CD8-positive, alpha-beta memory T cell (primary cell): ENCODE data around the gene BLOC1S5. TPM values are rescaled to one million over a fixed set of nuclear protein-coding genes. Genes with fewer than 3 reads are reported as not detected.

Experiments used
- CTCF ChIA-PET: fragments of 350-600 bp; sonication (Branson Sonifier 250); formaldehyde crosslinking; loops from one replicate; lab custom pipeline; 2021; ENCODE audit warnings: antibody characterized with exemption; lab: Charles Lee
- POLR2A ChIA-PET: fragments of 350-600 bp; sonication (Branson Sonifier 250); formaldehyde crosslinking; loops from one replicate; lab custom pipeline; 2021; ENCODE audit warnings: antibody characterized with exemption; lab: Charles Lee
- DNase-seq, 5 donors: peaks; one replicate each; pipeline versions ENCODE4 v3.0.0 to v3.0.0-alpha.2; 2020 to 2022; ENCODE audit warnings: mixed read lengths in 1 of 5
- H3K27ac ChIP-seq: one replicate; pipeline ENCODE4 v1.7.0; 2013; ENCODE audit warnings: low read depth, mild to moderate bottlenecking, low read length, moderate library complexity
- H3K27me3 ChIP-seq: 2 replicates; pipeline ENCODE4 v1.7.0; 2013; ENCODE audit warnings: low read length, mild to moderate bottlenecking; ENCODE audit not compliant: insufficient read depth, poor library complexity, severe bottlenecking
- H3K36me3 ChIP-seq: 2 replicates; pipeline ENCODE4 v1.7.0; 2013; ENCODE audit warnings: mild to moderate bottlenecking, low read length, moderate library complexity; ENCODE audit not compliant: insufficient read depth
- H3K4me1 ChIP-seq: 2 replicates; pipeline ENCODE4 v1.7.0; 2013; ENCODE audit warnings: mild to moderate bottlenecking, low read length, moderate library complexity; ENCODE audit not compliant: insufficient read depth
- H3K4me3 ChIP-seq: 2 replicates; pipeline ENCODE4 v1.7.0; 2013; ENCODE audit warnings: mild to moderate bottlenecking, low read length
- H3K9me3 ChIP-seq: 2 replicates; pipeline ENCODE4 v1.7.0; 2013; ENCODE audit warnings: mild to moderate bottlenecking, low read length
- H3K27ac Mint-ChIP-seq, 8 donors: one replicate each; pipeline ENCODE4 v1.8.0; 2020 to 2021; ENCODE audit warnings: mixed read lengths in 8 of 8, mild to moderate bottlenecking in 6 of 8, inconsistent platforms in 3 of 8, moderate library complexity in 3 of 8
- H3K27me3 Mint-ChIP-seq, 2 donors: one replicate each; pipeline ENCODE4 v1.8.0; 2020 to 2021; ENCODE audit warnings: mixed read lengths in 2 of 2, mild to moderate bottlenecking in 1 of 2, moderate library complexity in 1 of 2
- H3K36me3 Mint-ChIP-seq, 3 donors: one replicate each; pipeline ENCODE4 v1.8.0; 2020 to 2021; ENCODE audit warnings: mixed read lengths in 3 of 3, inconsistent platforms in 1 of 3, mild to moderate bottlenecking in 1 of 3
- H3K4me1 Mint-ChIP-seq, 3 donors: one replicate each; pipeline ENCODE4 v1.8.0; 2020 to 2021; ENCODE audit warnings: mixed read lengths in 3 of 3, inconsistent platforms in 1 of 3, mild to moderate bottlenecking in 1 of 3
- H3K4me3 Mint-ChIP-seq, 7 donors: one replicate each; pipeline ENCODE4 v1.8.0; 2020 to 2021; ENCODE audit warnings: mixed read lengths in 7 of 7, mild to moderate bottlenecking in 6 of 7, moderate library complexity in 4 of 7, inconsistent platforms in 2 of 7
- H3K9me3 Mint-ChIP-seq, 5 donors: one replicate each; pipeline ENCODE4 v1.8.0; 2020 to 2022; ENCODE audit warnings: mixed read lengths in 5 of 5, mild to moderate bottlenecking in 3 of 5, moderate library complexity in 2 of 5, inconsistent platforms in 1 of 5
- polyA plus RNA-seq: library from polyadenylated mRNA; unstranded; fragments of 300-500 nt; fragmentation: Illumina TruSeq; gene quantifications from one replicate; pipeline ENCODE4 v1.2.3, GENCODE V29; 2021
- total RNA-seq, 2 experiments: library from RNA; stranded (reverse); gene quantifications; one replicate each; pipeline ENCODE4 v1.2.3, GENCODE V29; 2021

The BLOC1S5 gene
- total and polyA plus RNA-seq, 3 experiments from 2014 or later, result 20.0 to 27.9 (median 22.6) TPM

GRCh38 chr6:8085053-8085511, 20.9 kb upstream of the BLOC1S5 start:
- Histone ChIP-seq H3K9me3 (no peaks in the 10 kb centered on the region), H3K4me1 (no peaks in the 10 kb centered on the region), H3K27ac (no peak overlapping the region), H3K36me3 (peaks cover 27% of the 10 kb centered on the region), H3K27me3 (no peaks in the 10 kb centered on the region), H3K4me3 (no peak overlapping the region)
- peaks cover 5 to 12% (median 11%) of the 10 kb centered on the region in 3 donors for H3K4me1 Mint-ChIP-seq
- ChIA-PET POLR2A (no interaction called here), CTCF (interaction anchor here (1.2 kb wide), 1 partner anchor 14 kb away, joined by 3 read pairs; no protein-coding TSS in a partner anchor)
- H3K27me3 Mint-ChIP-seq, result no peaks in the 10 kb centered on the region
- H3K36me3 Mint-ChIP-seq, result peaks cover 29 to 67% (median 33%) of the 10 kb centered on the region in 3 donors
- no peaks in the 10 kb centered on the region for H3K9me3 Mint-ChIP-seq
- H3K27ac Mint-ChIP-seq, result no peak overlapping the region
- no peak for DNase-seq
- no peak overlapping the region for H3K4me3 Mint-ChIP-seq

DNA sequence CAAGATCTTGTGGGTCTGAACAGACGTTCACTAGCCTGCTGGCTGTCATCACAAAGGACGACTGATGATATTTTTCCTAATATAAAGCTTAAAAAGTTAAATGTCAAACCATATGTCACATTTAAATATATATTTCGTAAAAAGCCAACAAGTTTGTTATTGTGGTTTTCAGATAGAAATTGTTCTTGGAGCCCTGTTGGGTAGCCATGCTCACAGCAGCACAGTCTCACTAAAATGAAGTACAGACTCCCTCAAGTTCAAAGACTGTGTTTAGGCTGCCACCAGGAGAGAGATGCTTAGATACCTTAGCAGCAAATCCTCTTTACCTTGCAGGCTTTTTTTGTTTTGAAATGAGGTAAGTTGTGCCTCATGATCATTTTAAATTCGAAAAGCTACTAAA, 20.4 kb upstream of the BLOC1S5 start:
- no peak overlapping the region for H3K4me3 ChIP-seq
- Mint-ChIP-seq H3K9me3 (no peaks in the 10 kb centered on the region), H3K4me1 (peaks cover 4 to 12% (median 11%) of the 10 kb centered on the region in 3 donors), H3K36me3 (peaks cover 27 to 69% (median 32%) of the 10 kb centered on the region in 3 donors), H3K4me3 (no peak overlapping the region), H3K27ac (no peak overlapping the region), H3K27me3 (no peaks in the 10 kb centered on the region)
- H3K27me3 ChIP-seq, result no peaks in the 10 kb centered on the region
- DNase-seq, result no peak
- peaks cover 26% of the 10 kb centered on the region for H3K36me3 ChIP-seq
- H3K4me1 ChIP-seq, result no peaks in the 10 kb centered on the region
- H3K9me3 ChIP-seq, result no peaks in the 10 kb centered on the region
- ChIA-PET POLR2A (no interaction called here), CTCF (interaction anchor here (1.2 kb wide), 1 partner anchor 14 kb away, joined by 3 read pairs; no protein-coding TSS in a partner anchor)
- no peak overlapping the region for H3K27ac ChIP-seq

- H3K27me3 ChIP-seq, result no peaks in the 10 kb centered on the region
- H3K4me1 ChIP-seq, result no peaks in the 10 kb centered on the region
- POLR2A ChIA-PET, result no interaction called here
- no peaks in the 10 kb centered on the region for H3K9me3 ChIP-seq
- CTCF ChIA-PET, result no interaction called here
- H3K4me3 Mint-ChIP-seq, result no peak overlapping the region
- H3K36me3 Mint-ChIP-seq, result peaks cover 13 to 61% (median 24%) of the 10 kb centered on the region in 3 donors
- no peak for DNase-seq
- no peak overlapping the region for H3K4me3 ChIP-seq
- peak overlapping the region in 1 of 8 donors; percentile 1 for H3K27ac Mint-ChIP-seq
- H3K36me3 ChIP-seq, result peaks cover 13% of the 10 kb centered on the region
- H3K27me3 Mint-ChIP-seq, result no peaks in the 10 kb centered on the region
- H3K27ac ChIP-seq, result no peak overlapping the region
- peaks cover 3 to 12% (median 11%) of the 10 kb centered on the region in 3 donors for H3K4me1 Mint-ChIP-seq
- no peaks in the 10 kb centered on the region for H3K9me3 Mint-ChIP-seq
Measured at GRCh38 chr6:8082954-8083858, 19.0 kb upstream of the BLOC1S5 start.

GRCh38 chr6:8082572-8082953, 18.4 kb upstream of the BLOC1S5 start:
- ChIA-PET POLR2A (no interaction called here), CTCF (no interaction called here)
- no peak overlapping the region for H3K4me3 ChIP-seq
- H3K27me3 ChIP-seq, result no peaks in the 10 kb centered on the region
- Mint-ChIP-seq H3K36me3 (peaks cover 6 to 57% (median 22%) of the 10 kb centered on the region in 3 donors), H3K4me3 (no peak overlapping the region), H3K27me3 (no peaks in the 10 kb centered on the region), H3K9me3 (no peaks in the 10 kb centered on the region), H3K27ac (no peak overlapping the region), H3K4me1 (peaks cover 3 to 12% (median 11%) of the 10 kb centered on the region in 3 donors)
- H3K9me3 ChIP-seq, result no peaks in the 10 kb centered on the region
- H3K36me3 ChIP-seq, result peaks cover 7% of the 10 kb centered on the region
- no peak overlapping the region for H3K27ac ChIP-seq
- H3K4me1 ChIP-seq, result no peaks in the 10 kb centered on the region
- DNase-seq, result no peak

DNA sequence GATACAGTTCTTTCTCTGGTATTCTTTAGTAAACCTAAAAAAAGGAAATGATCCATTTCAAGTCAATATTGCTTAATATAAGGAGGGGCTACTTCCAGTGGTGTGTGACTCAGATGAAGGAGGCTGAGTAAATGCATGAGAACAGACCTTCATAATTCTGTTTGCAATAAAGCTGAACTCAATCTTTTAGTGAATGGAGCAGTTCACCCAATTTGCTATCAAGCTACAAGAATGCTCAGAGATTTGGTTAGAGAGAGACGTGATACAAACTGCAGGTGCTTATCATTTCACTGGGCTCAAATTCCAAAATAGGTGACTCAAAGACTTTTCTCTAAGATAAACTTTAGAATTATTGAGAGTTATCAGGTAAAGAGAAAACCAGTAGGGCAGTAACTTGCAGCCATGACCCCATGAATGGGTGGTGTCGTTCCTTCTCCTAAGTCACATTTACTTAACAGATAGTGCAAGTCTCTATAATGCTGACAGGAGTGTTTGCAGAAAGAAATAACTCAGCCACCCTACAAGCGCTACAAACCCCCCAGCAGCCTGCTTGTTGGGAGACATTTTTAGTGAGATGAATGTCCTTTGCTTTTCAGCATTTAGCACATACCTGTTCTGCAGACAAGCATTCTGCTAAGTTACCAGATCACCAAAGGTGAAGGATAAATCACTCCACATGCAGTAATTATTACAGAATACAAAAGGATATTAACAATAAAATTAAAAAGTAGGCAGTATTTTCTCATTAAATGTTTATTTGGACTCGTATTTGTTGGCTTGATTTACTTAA, 16.4 kb upstream of the BLOC1S5 start:
- H3K27ac Mint-ChIP-seq, result no peak overlapping the region
- H3K36me3 ChIP-seq, result peaks cover 6% of the 10 kb centered on the region
- no peak overlapping the region for H3K27ac ChIP-seq
- H3K9me3 Mint-ChIP-seq, result no peaks in the 10 kb centered on the region
- H3K9me3 ChIP-seq, result no peaks in the 10 kb centered on the region
- no peaks in the 10 kb centered on the region for H3K27me3 ChIP-seq
- H3K4me3 Mint-ChIP-seq, result no peak overlapping the region
- DNase-seq, result no peak
- H3K4me1 ChIP-seq, result no peaks in the 10 kb centered on the region
- no peaks in the 10 kb centered on the region for H3K27me3 Mint-ChIP-seq
- ChIA-PET CTCF (no interaction called here), POLR2A (no interaction called here)
- peaks cover 0 to 40% (median 13%) of the 10 kb centered on the region in 3 donors for H3K36me3 Mint-ChIP-seq
- H3K4me3 ChIP-seq, result no peak overlapping the region
- peaks cover 4 to 7% (median 5%) of the 10 kb centered on the region in 3 donors for H3K4me1 Mint-ChIP-seq

DNA sequence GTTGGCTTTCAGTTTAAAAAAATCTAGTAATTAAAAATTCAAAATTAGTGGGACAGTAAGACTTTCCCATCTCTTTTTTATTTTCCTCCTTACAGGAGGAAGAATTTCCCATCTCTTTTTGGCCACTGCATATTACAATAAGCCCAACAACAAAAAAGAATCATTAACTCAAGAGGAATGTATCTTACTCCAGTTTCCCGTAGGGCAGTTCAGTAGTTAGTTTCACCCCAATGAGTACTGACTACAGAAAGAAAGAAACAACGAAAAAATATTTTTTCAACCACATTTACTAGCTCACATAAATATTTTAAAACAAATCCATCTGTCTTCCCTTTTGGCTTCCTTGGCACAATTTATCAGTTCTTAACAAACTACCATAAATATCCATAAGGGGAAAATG, 14.9 kb upstream of the BLOC1S5 start:
- H3K4me3 ChIP-seq, result no peak overlapping the region
- H3K4me1 ChIP-seq, result no peaks in the 10 kb centered on the region
- H3K4me3 Mint-ChIP-seq, result no peak overlapping the region
- H3K9me3 ChIP-seq, result no peaks in the 10 kb centered on the region
- H3K27ac Mint-ChIP-seq, result no peak overlapping the region
- peaks cover 6% of the 10 kb centered on the region for H3K36me3 ChIP-seq
- H3K36me3 Mint-ChIP-seq, result peaks cover 0 to 40% (median 13%) of the 10 kb centered on the region in 3 donors
- H3K9me3 Mint-ChIP-seq, result no peaks in the 10 kb centered on the region
- H3K27me3 Mint-ChIP-seq, result no peaks in the 10 kb centered on the region
- DNase-seq, result no peak
- CTCF ChIA-PET, result no interaction called here
- POLR2A ChIA-PET, result no interaction called here
- no peak overlapping the region for H3K27ac ChIP-seq
- peaks cover 4 to 7% (median 5%) of the 10 kb centered on the region in 3 donors for H3K4me1 Mint-ChIP-seq
- H3K27me3 ChIP-seq, result no peaks in the 10 kb centered on the region

GRCh38 chr6:8077991-8078390, 13.8 kb upstream of the BLOC1S5 start:
- ChIA-PET CTCF (no interaction called here), POLR2A (no interaction called here)
- H3K27me3 Mint-ChIP-seq, result no peaks in the 10 kb centered on the region
- H3K9me3 Mint-ChIP-seq, result no peaks in the 10 kb centered on the region
- no peak overlapping the region for H3K4me3 Mint-ChIP-seq
- Histone ChIP-seq H3K4me1 (no peaks in the 10 kb centered on the region), H3K27ac (no peak overlapping the region), H3K4me3 (no peak overlapping the region), H3K27me3 (no peaks in the 10 kb centered on the region), H3K9me3 (no peaks in the 10 kb centered on the region), H3K36me3 (no peaks in the 10 kb centered on the region)
- peaks cover 0 to 31% (median 8%) of the 10 kb centered on the region in 3 donors for H3K36me3 Mint-ChIP-seq
- H3K27ac Mint-ChIP-seq, result peak overlapping the region in 1 of 8 donors; percentile 32
- no peak for DNase-seq
- peaks cover 0 to 4% (median 2%) of the 10 kb centered on the region in 3 donors for H3K4me1 Mint-ChIP-seq
